Endothelial cell of umbilical vein (primary cell): ENCODE data around the gene STK32C.

Source experiments
- EZH2 ChIP-seq: IDR thresholded peaks from 2 replicates; pipeline ENCODE4 v1.6.1; 2012; ENCODE audit warnings: borderline replicate concordance, low read depth, mild to moderate bottlenecking, moderate library complexity, low read length, inconsistent platforms; ENCODE audit not compliant: severe bottlenecking
- FOS ChIP-seq: IDR thresholded peaks from 2 replicates; pipeline ENCODE4 v1.6.1; 2011; ENCODE audit warnings: mild to moderate bottlenecking, low read length, moderate library complexity, borderline replicate concordance; ENCODE audit not compliant: insufficient read depth
- GATA2 ChIP-seq: IDR thresholded peaks from 2 replicates; pipeline ENCODE4 v1.7.0; 2011; ENCODE audit warnings: low read depth, mild to moderate bottlenecking, moderate library complexity, mixed read lengths, low read length; ENCODE audit not compliant: insufficient read length, insufficient read depth
- MYC ChIP-seq: IDR thresholded peaks from one replicate; pipeline ENCODE4 v1.6.1; 2011; ENCODE audit warnings: mild to moderate bottlenecking, low read depth, low read length
- POLR2A ChIP-seq: IDR thresholded peaks from 2 replicates; pipeline ENCODE4 v1.6.1; 2012; ENCODE audit warnings: low read depth, mild to moderate bottlenecking, control low read depth, low read length
- TF ChIP-seq, protein P1 (sequence below), 2 donors: IDR thresholded peaks; 1 replicate in 1 of 2; 2 replicates in 1 of 2; pipeline ENCODE4 v1.5.1; 2011; ENCODE audit warnings: low read length in 2 of 2, mild to moderate bottlenecking in 2 of 2, moderate library complexity in 2 of 2, control low read depth in 1 of 2, inconsistent platforms in 1 of 2, low read depth in 1 of 2; ENCODE audit not compliant: insufficient read depth in 1 of 2; ENCODE audit errors: extremely low read depth in 1 of 2
- TF ChIP-seq, protein P2 (sequence below): IDR thresholded peaks from 2 replicates; pipeline ENCODE4 v1.6.1; 2011; ENCODE audit not compliant: insufficient read depth, insufficient read length

DNA sequence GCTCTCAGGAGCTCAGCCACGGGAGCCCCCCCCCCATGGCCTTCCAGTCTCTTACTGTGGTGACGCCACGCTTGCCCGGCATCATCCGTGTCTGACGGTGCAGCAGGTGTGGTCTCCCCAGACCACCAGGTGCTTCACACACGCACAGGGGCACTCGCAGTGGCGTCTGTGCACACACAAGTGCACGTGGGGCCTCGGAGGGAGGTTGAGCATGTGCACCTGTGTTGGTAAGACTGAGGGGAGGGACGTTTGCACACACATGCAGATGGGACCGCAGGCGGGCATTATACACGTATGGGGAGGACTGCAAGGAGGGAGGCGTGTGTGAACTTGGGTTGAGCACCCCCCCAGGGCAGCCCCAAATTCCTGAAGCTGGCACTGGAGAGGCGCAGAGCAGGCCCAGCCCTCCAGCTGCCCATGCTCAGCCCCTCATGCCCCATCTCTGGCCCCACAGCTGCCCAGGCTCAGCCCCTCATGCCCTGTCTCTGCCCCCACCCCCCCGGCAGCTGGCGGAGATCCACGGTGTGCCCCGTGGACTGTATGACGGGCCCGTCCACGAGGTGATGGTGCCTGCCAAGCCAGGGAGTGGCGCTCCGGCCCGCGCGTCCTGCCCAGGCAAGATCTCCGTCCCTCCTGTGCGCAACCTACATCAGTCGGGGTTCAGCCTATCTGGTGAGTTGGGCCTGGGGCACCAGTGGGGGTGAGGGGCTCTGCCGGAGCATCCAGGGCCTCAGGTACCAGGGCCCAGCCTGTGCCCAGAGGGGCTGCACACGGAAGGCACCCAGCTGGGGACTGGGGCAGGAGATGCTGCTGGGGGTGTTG lies 104.3 kb downstream of the STK32C start:
- TF ChIP-seq, protein P1, sequence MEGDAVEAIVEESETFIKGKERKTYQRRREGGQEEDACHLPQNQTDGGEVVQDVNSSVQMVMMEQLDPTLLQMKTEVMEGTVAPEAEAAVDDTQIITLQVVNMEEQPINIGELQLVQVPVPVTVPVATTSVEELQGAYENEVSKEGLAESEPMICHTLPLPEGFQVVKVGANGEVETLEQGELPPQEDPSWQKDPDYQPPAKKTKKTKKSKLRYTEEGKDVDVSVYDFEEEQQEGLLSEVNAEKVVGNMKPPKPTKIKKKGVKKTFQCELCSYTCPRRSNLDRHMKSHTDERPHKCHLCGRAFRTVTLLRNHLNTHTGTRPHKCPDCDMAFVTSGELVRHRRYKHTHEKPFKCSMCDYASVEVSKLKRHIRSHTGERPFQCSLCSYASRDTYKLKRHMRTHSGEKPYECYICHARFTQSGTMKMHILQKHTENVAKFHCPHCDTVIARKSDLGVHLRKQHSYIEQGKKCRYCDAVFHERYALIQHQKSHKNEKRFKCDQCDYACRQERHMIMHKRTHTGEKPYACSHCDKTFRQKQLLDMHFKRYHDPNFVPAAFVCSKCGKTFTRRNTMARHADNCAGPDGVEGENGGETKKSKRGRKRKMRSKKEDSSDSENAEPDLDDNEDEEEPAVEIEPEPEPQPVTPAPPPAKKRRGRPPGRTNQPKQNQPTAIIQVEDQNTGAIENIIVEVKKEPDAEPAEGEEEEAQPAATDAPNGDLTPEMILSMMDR (IDR thresholded peaks at IDR 0.05; ENCODE audit: extremely low read depth in 1 of 2, insufficient read depth in 1 of 2, low read depth in 1 of 2, low read length in 2 of 2): no peak
- TF ChIP-seq, protein P2, sequence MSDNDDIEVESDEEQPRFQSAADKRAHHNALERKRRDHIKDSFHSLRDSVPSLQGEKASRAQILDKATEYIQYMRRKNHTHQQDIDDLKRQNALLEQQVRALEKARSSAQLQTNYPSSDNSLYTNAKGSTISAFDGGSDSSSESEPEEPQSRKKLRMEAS: no peak
- TF ChIP-seq MYC: no peak
- TF ChIP-seq EZH2: no peak
- no peak for TF ChIP-seq POLR2A
- TF ChIP-seq GATA2: no peak
- no peak for TF ChIP-seq FOS
